GM21619 (cell line): Measurements from ENCODE around the gene FUT4.
"Not testable (repeated sequence)": the region's sequence is repeated elsewhere in the genome, so short reads cannot be mapped to it uniquely, and the experiment has no call there.

ENCODE experiments used
- ATAC-seq: cut with Tn5 transposase; IDR thresholded peaks from one replicate; pipeline ENCODE4 v1.9.1; 2021; ENCODE audit not compliant: unreplicated experiment

The FUT4 gene

GRCh38 chr11:94543695-94544645 is at the start of gene FUT4:
Gene FUT4, plus strand, starts transcription at chr11:94543921. Its CDS starts 213 bp downstream, at chr11:94544134.
- ATAC-seq, result peak; percentile 86

GRCh38 chr11:94494126-94494680 is 49.5 kb upstream of the FUT4 start:
- ATAC-seq, result peak; percentile 49

- ATAC-seq, result no peak
Observed at GRCh38 chr11:94500181-94500580, 43.5 kb upstream of the FUT4 start.

GRCh38 chr11:94501522-94501921 is 42.2 kb upstream of the FUT4 start:
- ATAC-seq, result no peak

- peak; percentile 62 for ATAC-seq
Observed at GRCh38 chr11:94504689-94505293, 38.9 kb upstream of the FUT4 start.

- not testable (repeated sequence) for ATAC-seq
Observed at GRCh38 chr11:94506513-94506912, 37.2 kb upstream of the FUT4 start.

- no peak for ATAC-seq
Observed at GRCh38 chr11:94507485-94507884, 36.2 kb upstream of the FUT4 start.

GRCh38 chr11:94511932-94512781 is 31.6 kb upstream of the FUT4 start, which contains the start of gene C11orf97:
Gene C11orf97, plus strand, starts transcription at chr11:94512461. Its CDS starts 68 bp downstream, at chr11:94512529.
- ATAC-seq, result peak; percentile 85

- peak; percentile 22 for ATAC-seq
Observed at GRCh38 chr11:94513091-94513490, 30.6 kb upstream of the FUT4 start.

- no peak for ATAC-seq
Observed at GRCh38 chr11:94515398-94515797, 28.3 kb upstream of the FUT4 start.

- ATAC-seq, result no peak
Observed at GRCh38 chr11:94516725-94517124, 27.0 kb upstream of the FUT4 start.

GRCh38 chr11:94518300-94518699 is 25.4 kb upstream of the FUT4 start:
- no peak for ATAC-seq

- peak; percentile 52 for ATAC-seq
Observed at GRCh38 chr11:94519478-94520084, 24.1 kb upstream of the FUT4 start.

- ATAC-seq, result peak; percentile 58
Observed at GRCh38 chr11:94521684-94522083, 22.0 kb upstream of the FUT4 start.

GRCh38 chr11:94524341-94524740 is 19.4 kb upstream of the FUT4 start:
- no peak for ATAC-seq

GRCh38 chr11:94525546-94526324 is 18.0 kb upstream of the FUT4 start:
- no peak for ATAC-seq

GRCh38 chr11:94526645-94527438 is 16.9 kb upstream of the FUT4 start:
- ATAC-seq, result no peak

GRCh38 chr11:94528551-94528950 is 15.2 kb upstream of the FUT4 start:
- no peak for ATAC-seq

- ATAC-seq, result no peak
Observed at GRCh38 chr11:94532211-94532610, 11.5 kb upstream of the FUT4 start.
